Measurements from ENCODE around the gene MRPS9.

DNA sequence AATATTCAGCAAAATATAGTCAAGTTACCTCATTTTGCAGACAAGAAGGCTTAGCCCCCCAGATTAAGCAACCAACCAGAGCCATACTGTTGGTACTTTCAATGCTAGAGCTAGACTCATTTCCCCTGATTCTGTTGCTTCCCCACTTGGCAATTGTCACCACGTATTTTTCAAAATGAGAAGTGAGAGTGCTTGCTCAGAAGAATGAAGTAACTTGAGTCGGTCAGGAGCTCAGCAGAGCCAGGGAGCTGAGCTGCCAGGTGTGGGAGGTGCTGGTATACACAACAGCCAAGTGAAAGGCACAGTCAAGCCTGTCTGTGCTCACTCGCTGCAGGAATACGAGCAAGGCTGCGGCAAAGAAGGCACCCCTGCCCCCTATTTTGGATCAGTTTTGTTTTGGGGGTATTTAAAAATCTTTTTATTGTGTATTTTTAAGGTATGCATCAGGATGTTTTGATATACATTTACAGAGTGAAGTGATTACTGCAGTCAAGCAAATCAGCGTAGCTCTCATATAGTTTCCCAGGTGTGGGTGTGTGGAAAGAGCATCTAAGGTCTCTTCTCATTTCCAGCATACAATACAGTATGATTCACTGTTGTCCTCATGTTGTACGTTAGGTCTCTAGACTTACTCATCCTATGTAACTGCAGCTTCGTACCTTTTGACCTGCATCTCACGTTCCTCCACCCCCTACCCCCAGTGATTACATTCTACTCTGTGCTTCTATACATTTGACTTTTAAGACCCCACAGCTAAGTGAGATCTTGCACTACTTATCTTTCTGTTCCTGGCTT is 62.4 kb downstream of the MRPS9 start:
- TF ChIP-seq, protein P1, sequence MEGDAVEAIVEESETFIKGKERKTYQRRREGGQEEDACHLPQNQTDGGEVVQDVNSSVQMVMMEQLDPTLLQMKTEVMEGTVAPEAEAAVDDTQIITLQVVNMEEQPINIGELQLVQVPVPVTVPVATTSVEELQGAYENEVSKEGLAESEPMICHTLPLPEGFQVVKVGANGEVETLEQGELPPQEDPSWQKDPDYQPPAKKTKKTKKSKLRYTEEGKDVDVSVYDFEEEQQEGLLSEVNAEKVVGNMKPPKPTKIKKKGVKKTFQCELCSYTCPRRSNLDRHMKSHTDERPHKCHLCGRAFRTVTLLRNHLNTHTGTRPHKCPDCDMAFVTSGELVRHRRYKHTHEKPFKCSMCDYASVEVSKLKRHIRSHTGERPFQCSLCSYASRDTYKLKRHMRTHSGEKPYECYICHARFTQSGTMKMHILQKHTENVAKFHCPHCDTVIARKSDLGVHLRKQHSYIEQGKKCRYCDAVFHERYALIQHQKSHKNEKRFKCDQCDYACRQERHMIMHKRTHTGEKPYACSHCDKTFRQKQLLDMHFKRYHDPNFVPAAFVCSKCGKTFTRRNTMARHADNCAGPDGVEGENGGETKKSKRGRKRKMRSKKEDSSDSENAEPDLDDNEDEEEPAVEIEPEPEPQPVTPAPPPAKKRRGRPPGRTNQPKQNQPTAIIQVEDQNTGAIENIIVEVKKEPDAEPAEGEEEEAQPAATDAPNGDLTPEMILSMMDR (IDR thresholded peaks at IDR 0.05; ENCODE audit: extremely low read depth in 1 of 2, insufficient read depth in 1 of 2, low read depth in 1 of 2, low read length in 2 of 2), result no peak
- no peak for TF ChIP-seq POLR2AphosphoS5 (IDR thresholded peaks at IDR 0.05; ENCODE audit: insufficient read depth, low read depth, low read length)

All from endothelial cell of umbilical vein (primary cell).